Measurements from ENCODE around the gene SMOC2. TPM values are rescaled to one million over a fixed set of nuclear protein-coding genes. Genes with fewer than 3 reads are reported as not detected.

Gene SMOC2
- polyA plus RNA-seq, 3 donors: not detected

DNA sequence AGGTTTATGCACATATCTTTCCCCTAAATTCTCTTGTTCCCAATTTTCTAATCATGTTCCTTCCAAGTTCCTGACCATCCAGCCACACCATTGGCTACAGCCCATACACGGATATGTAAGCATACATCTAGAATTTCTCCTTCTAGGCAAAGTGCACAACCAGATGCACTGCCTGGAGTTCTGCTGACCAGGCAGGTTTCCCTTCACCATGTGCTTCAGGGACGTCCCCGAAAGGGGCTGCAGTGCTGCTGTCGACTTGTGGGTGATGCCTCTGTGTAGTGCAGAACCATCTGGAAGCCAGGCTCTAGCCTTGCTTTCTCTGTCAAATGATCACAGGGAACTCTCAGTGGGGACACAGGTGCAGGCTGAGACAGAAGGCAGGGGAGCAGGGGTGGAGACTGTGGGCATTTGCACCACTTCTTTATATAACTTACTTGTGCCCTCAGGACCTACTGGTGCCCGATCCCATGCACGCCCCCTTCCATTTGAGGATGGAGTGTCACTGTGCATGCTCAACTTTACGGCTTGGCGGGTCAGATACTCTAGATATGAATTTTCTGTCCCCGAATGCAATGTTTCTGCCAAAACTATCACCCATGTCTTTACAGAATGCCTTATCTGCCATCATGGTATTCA lies 37.5 kb upstream of the SMOC2 start:
- no peak for TF ChIP-seq CTCF (IDR thresholded peaks at IDR 0.05)
- WGBS (ENCODE audit: insufficient coverage): 88% methylated on average over 9 of the region's 9 CpGs
- Mint-ChIP-seq H3K27ac (no peak overlapping the region), H3K4me1 (no peaks in the 10 kb centered on the region), H3K9me3 (peaks cover 0 to 10% (median 1%) of the 10 kb centered on the region in 7 donors), H3K36me3 (no peaks in the 10 kb centered on the region), H3K4me3 (no peak overlapping the region), H3K27me3 (ENCODE audit: low read depth in 3 of 3) (peaks cover 2 to 4% (median 2%) of the 10 kb centered on the region in 3 donors)
- Histone ChIP-seq H3K9ac (ENCODE audit: insufficient read depth, low read length, poor library complexity, severe bottlenecking) (no peak overlapping the region), H3K4me2 (replicated peaks; ENCODE audit: extremely low read depth, low read length, poor library complexity, severe bottlenecking) (no peak overlapping the region), H3K79me2 (ENCODE audit: insufficient read depth, low read length) (no peaks in the 10 kb centered on the region), H3K36me3 (replicated peaks in 1 of 2; ENCODE audit: control insufficient read depth in 1 of 2, insufficient read depth in 2 of 2, low read length in 2 of 2) (no peaks in the 10 kb centered on the region), H4K20me1 (ENCODE audit: insufficient read depth, low read length) (no peaks in the 10 kb centered on the region), H2AFZ (ENCODE audit: insufficient read depth, low read depth, low read length, poor library complexity, severe bottlenecking) (no peak overlapping the region), H3K27ac (ENCODE audit: low read depth in 1 of 2, low read length in 2 of 2) (no peak overlapping the region), H3K4me3 (replicated peaks in 1 of 3; ENCODE audit: low read depth in 2 of 3, low read length in 3 of 3) (no peak overlapping the region), H3K4me1 (ENCODE audit: control insufficient read depth in 1 of 2, insufficient read depth in 2 of 2, low read length in 2 of 2) (no peaks in the 10 kb centered on the region), H3K9me3 (replicated peaks in 1 of 2; ENCODE audit: control insufficient read depth in 1 of 2, insufficient read depth in 1 of 2, low read length in 2 of 2) (peaks cover 0 to 3% of the 10 kb centered on the region in 2 donors), H3K27me3 (ENCODE audit: control insufficient read depth in 2 of 2, insufficient read depth in 2 of 2, low read length in 2 of 2) (no peaks in the 10 kb centered on the region)
- intact Hi-C loops (cut with micrococcal nuclease): no loop called here
- no peak for DNase-seq

- Histone ChIP-seq H3K9ac (ENCODE audit: insufficient read depth, low read length, poor library complexity, severe bottlenecking) (no peak overlapping the region), H3K4me3 (replicated peaks in 1 of 3; ENCODE audit: low read depth in 2 of 3, low read length in 3 of 3) (no peak overlapping the region), H3K4me2 (replicated peaks; ENCODE audit: extremely low read depth, low read length, poor library complexity, severe bottlenecking) (no peak overlapping the region), H3K36me3 (replicated peaks in 1 of 2; ENCODE audit: control insufficient read depth in 1 of 2, insufficient read depth in 2 of 2, low read length in 2 of 2) (no peaks in the 10 kb centered on the region), H3K4me1 (ENCODE audit: control insufficient read depth in 1 of 2, insufficient read depth in 2 of 2, low read length in 2 of 2) (no peaks in the 10 kb centered on the region), H2AFZ (ENCODE audit: insufficient read depth, low read depth, low read length, poor library complexity, severe bottlenecking) (no peak overlapping the region), H3K79me2 (ENCODE audit: insufficient read depth, low read length) (no peaks in the 10 kb centered on the region), H3K9me3 (replicated peaks in 1 of 2; ENCODE audit: control insufficient read depth in 1 of 2, insufficient read depth in 1 of 2, low read length in 2 of 2) (peaks cover 0 to 3% of the 10 kb centered on the region in 2 donors), H3K27me3 (ENCODE audit: control insufficient read depth in 2 of 2, insufficient read depth in 2 of 2, low read length in 2 of 2) (no peaks in the 10 kb centered on the region), H3K27ac (ENCODE audit: low read depth in 1 of 2, low read length in 2 of 2) (no peak overlapping the region), H4K20me1 (ENCODE audit: insufficient read depth, low read length) (no peaks in the 10 kb centered on the region)
- Mint-ChIP-seq H3K27ac (no peak overlapping the region), H3K4me3 (no peak overlapping the region), H3K9me3 (peaks cover 0 to 12% (median 1%) of the 10 kb centered on the region in 7 donors), H3K4me1 (no peaks in the 10 kb centered on the region), H3K27me3 (ENCODE audit: low read depth in 3 of 3) (peaks cover 1 to 2% (median 2%) of the 10 kb centered on the region in 3 donors), H3K36me3 (no peaks in the 10 kb centered on the region)
- no peak for DNase-seq
- intact Hi-C loops (cut with micrococcal nuclease): no loop called here
- no peak for TF ChIP-seq CTCF (IDR thresholded peaks at IDR 0.05)
- WGBS (ENCODE audit: insufficient coverage): 87% methylated on average over 1 of the region's 1 CpG
Measured at GRCh38 chr6:168404560-168404959, 36.4 kb upstream of the SMOC2 start.

Measured in CD14-positive monocyte (primary cell).